ENCODE results near the gene C11orf24. TPM values are rescaled to one million over a fixed set of nuclear protein-coding genes. Genes with fewer than 3 reads are reported as not detected.

C11orf24 gene
- total RNA-seq, 1 experiment from 2014 or later: 52.3 TPM

DNA sequence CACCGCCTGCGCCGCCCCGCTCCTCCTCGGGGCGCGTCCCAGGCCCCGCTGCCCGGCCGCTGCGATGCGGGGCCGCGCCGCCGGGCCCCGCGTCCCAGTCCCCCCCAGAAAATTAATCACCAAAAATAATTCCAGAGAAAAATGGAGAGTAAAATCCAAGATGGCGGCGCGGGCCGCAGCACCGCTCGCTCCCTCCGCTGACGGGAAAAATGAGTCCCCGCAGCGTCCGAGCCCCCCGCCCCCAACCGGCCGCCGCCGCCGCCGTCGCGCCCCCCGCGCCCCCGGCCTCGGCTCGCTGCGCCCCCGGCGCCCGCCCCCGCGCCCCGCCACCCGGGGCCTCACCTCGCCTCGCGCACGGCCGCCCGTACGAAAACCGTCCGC, 58.6 kb downstream of the C11orf24 start, which contains the start of gene KMT5B:
KMT5B (minus strand) TSS at position 162 of the 381 bp plus-strand sequence. CDS start 23,220 bp downstream, outside the sequence.
- ChIA-PET POLR2A (ENCODE audit: low non-redundant PET) (no interaction called here), CTCF (no interaction called here)
- H3K4me3 ChIP-seq (ENCODE audit: low read depth, low read length, poor library complexity, severe bottlenecking): peak within 1 kb of the TSS; percentile 87
- H3K36me3 ChIP-seq (ENCODE audit: insufficient read depth, low read length, poor library complexity, severe bottlenecking): no peaks in the 10 kb centered on the region
- intact Hi-C loops (cut with micrococcal nuclease; ENCODE audit: unreplicated experiment): no loop called here
- no TSS peak for BruUV-seq (replicated peaks)
- H3K9me3 ChIP-seq (ENCODE audit: low read depth, low read length, poor library complexity, severe bottlenecking): no peaks in the 10 kb centered on the region
- DNase-seq (ENCODE audit: low spot score): no peak
- H3K27ac ChIP-seq (ENCODE audit: low read depth, low read length, poor library complexity, severe bottlenecking): peak within 1 kb of the TSS; percentile 99
- no peak for TF ChIP-seq EZH2 (IDR thresholded peaks at IDR 0.05; ENCODE audit: borderline replicate concordance, low read depth, low read length, poor library complexity, severe bottlenecking)
- TF ChIP-seq, protein P1, sequence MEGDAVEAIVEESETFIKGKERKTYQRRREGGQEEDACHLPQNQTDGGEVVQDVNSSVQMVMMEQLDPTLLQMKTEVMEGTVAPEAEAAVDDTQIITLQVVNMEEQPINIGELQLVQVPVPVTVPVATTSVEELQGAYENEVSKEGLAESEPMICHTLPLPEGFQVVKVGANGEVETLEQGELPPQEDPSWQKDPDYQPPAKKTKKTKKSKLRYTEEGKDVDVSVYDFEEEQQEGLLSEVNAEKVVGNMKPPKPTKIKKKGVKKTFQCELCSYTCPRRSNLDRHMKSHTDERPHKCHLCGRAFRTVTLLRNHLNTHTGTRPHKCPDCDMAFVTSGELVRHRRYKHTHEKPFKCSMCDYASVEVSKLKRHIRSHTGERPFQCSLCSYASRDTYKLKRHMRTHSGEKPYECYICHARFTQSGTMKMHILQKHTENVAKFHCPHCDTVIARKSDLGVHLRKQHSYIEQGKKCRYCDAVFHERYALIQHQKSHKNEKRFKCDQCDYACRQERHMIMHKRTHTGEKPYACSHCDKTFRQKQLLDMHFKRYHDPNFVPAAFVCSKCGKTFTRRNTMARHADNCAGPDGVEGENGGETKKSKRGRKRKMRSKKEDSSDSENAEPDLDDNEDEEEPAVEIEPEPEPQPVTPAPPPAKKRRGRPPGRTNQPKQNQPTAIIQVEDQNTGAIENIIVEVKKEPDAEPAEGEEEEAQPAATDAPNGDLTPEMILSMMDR (conservative IDR thresholded peaks at IDR 0.05; ENCODE audit: low read depth, low read length): no peak
- peaks cover 28% of the 10 kb centered on the region for H3K4me1 ChIP-seq (ENCODE audit: insufficient read depth, low read length, poor library complexity, severe bottlenecking)
- no peaks in the 10 kb centered on the region for H3K27me3 ChIP-seq (replicated peaks; ENCODE audit: insufficient read depth, low read depth, low read length, poor library complexity)

DNA sequence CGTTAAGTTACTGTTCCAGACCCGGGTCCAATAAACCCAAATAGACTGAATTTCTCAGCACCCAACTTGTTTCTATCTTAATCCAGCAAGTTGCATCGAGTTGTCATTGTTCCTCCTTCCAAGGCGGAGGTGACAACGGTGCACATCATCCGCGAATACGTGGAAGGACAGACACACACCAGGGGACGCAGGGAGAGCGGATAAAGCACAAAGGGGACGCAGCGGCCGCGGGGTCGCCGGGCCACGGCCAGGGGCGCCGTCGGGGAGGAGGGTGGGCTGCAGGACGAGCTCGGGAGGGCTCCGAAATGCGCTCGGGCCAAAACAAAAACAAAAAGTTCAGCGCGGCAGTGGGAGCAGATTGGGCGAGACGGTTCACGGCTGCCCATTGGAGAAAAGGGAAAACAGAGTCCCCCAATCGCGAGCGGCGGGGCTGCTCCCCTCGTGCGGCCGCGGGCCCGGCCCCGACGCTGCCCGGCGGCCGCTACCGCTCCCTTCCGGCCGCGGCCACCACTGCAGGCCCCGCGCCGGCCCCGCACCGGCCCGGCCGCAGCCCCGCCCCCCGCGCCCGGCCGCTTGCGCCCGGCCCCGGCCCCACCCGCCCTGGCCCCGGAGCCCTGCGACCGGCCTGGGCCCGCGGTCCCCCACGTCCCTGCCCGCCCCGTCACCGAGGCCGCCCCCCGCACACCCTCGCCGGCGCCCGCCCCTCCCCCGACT, 59.2 kb downstream of the C11orf24 start:
- intact Hi-C loops (cut with micrococcal nuclease; ENCODE audit: unreplicated experiment): no loop called here
- peak overlapping the region; percentile 99 for H3K27ac ChIP-seq (ENCODE audit: low read depth, low read length, poor library complexity, severe bottlenecking)

DNA sequence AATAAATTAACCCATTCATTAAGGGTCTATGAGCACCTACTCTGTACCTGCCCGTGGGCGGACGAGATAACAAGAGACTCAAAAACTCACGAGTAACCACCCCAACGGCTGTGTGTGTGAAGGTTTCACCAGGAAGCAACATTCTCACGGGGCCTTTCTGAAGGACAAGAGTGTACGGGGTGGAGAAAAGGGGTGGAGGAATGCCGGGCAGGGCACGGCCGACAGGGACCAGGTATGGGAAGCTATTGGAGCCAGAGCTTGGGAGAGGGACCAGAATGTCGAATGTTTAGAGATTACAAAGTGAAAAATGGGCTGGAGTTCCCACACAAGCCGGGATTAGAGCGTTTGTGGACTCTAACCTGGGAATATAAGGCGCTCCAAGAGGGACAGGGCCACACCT, 60.2 kb downstream of the C11orf24 start:
- intact Hi-C loops (cut with micrococcal nuclease; ENCODE audit: unreplicated experiment): no loop called here
- H3K27ac ChIP-seq (ENCODE audit: low read depth, low read length, poor library complexity, severe bottlenecking): no peak overlapping the region
- no TSS peak for BruUV-seq (replicated peaks)
- H3K4me3 ChIP-seq (ENCODE audit: low read depth, low read length, poor library complexity, severe bottlenecking): peak overlapping the region; percentile 87
- H3K27me3 ChIP-seq (replicated peaks; ENCODE audit: insufficient read depth, low read depth, low read length, poor library complexity): no peaks in the 10 kb centered on the region
- H3K9me3 ChIP-seq (ENCODE audit: low read depth, low read length, poor library complexity, severe bottlenecking): no peaks in the 10 kb centered on the region
- CTCF ChIA-PET: interaction anchor here (0.5 kb wide), 1 partner anchor 75 kb away, joined by 7 read pairs; no protein-coding TSS in a partner anchor
- no peak for TF ChIP-seq EZH2 (IDR thresholded peaks at IDR 0.05; ENCODE audit: borderline replicate concordance, low read depth, low read length, poor library complexity, severe bottlenecking)
- TF ChIP-seq, protein P1 (conservative IDR thresholded peaks at IDR 0.05; ENCODE audit: low read depth, low read length): no peak
- peaks cover 28% of the 10 kb centered on the region for H3K4me1 ChIP-seq (ENCODE audit: insufficient read depth, low read length, poor library complexity, severe bottlenecking)
- H3K36me3 ChIP-seq (ENCODE audit: insufficient read depth, low read length, poor library complexity, severe bottlenecking): no peaks in the 10 kb centered on the region
- DNase-seq (ENCODE audit: low spot score): no peak
- POLR2A ChIA-PET (ENCODE audit: low non-redundant PET): no interaction called here

More for the DNA sequence above, 59.2 kb downstream of the C11orf24 start:
- ChIA-PET CTCF (no interaction called here), POLR2A (ENCODE audit: low non-redundant PET) (no interaction called here)
- H3K9me3 ChIP-seq (ENCODE audit: low read depth, low read length, poor library complexity, severe bottlenecking): no peaks in the 10 kb centered on the region
- no peaks in the 10 kb centered on the region for H3K36me3 ChIP-seq (ENCODE audit: insufficient read depth, low read length, poor library complexity, severe bottlenecking)
- DNase-seq (ENCODE audit: low spot score): peak; percentile 89
- peaks cover 28% of the 10 kb centered on the region for H3K4me1 ChIP-seq (ENCODE audit: insufficient read depth, low read length, poor library complexity, severe bottlenecking)
- H3K4me3 ChIP-seq (ENCODE audit: low read depth, low read length, poor library complexity, severe bottlenecking): peak overlapping the region; percentile 87
- no TSS peak for BruUV-seq (replicated peaks)
- H3K27me3 ChIP-seq (replicated peaks; ENCODE audit: insufficient read depth, low read depth, low read length, poor library complexity): no peaks in the 10 kb centered on the region
- TF ChIP-seq EZH2 (IDR thresholded peaks at IDR 0.05; ENCODE audit: borderline replicate concordance, low read depth, low read length, poor library complexity, severe bottlenecking): no peak
- TF ChIP-seq, protein P1 (conservative IDR thresholded peaks at IDR 0.05; ENCODE audit: low read depth, low read length): no peak

Other genes starting within 250 kb of the C11orf24 start
- gene NDUFS8, start 241.3 kb downstream of the C11orf24 start, total RNA-seq (2021): 220 and 234 TPM in 2 replicates
- gene TCIRG1, start 232.9 kb downstream of the C11orf24 start, total RNA-seq (2021): 15.0 and 18.4 TPM in 2 replicates
- gene CHKA, start 150.6 kb downstream of the C11orf24 start, total RNA-seq (2021): 37.5 and 39.3 TPM in 2 replicates
- 35.1 and 35.4 TPM in 2 replicates for gene KMT5B, start 58.7 kb downstream of the C11orf24 start, total RNA-seq (2021)
- gene LRP5, start 40.6 kb upstream of the C11orf24 start, total RNA-seq (2021): 67.0 and 76.3 TPM in 2 replicates
- 153 and 158 TPM in 2 replicates for gene PPP6R3, start 188.8 kb upstream of the C11orf24 start, total RNA-seq (2021)

Data from A673 (cell line).